Measurements from ENCODE around the gene SMPD1. TPM values are rescaled to one million over a fixed set of nuclear protein-coding genes. Genes with fewer than 3 reads are reported as not detected.

The SMPD1 gene
- total and polyA plus RNA-seq, 2 donors (not counting 1 experiment from before 2014, with no cell fraction given): 18.3 to 30.7 TPM

- TF ChIP-seq CTCF (IDR thresholded peaks at IDR 0.05) (no peak), EZH2 (IDR thresholded peaks at IDR 0.05; ENCODE audit: borderline replicate concordance, insufficient read depth, low read depth, low read length, poor library complexity, severe bottlenecking) (no peak)
- Histone ChIP-seq H3K9me3 (ENCODE audit: control extremely low read depth in 1 of 3, control insufficient read depth in 2 of 3, insufficient read depth in 1 of 3, low read length in 2 of 3) (no peaks in the 10 kb centered on the region), H3K27me3 (replicated peaks in 1 of 4; ENCODE audit: control extremely low read depth in 1 of 4, control insufficient read depth in 3 of 4, insufficient read depth in 4 of 4, low read length in 3 of 4) (peaks cover 0 to 11% (median 10%) of the 10 kb centered on the region in 4 experiments), H3K4me1 (ENCODE audit: control insufficient read depth in 2 of 2, insufficient read depth in 2 of 2, low read length in 2 of 2) (no peaks in the 10 kb centered on the region), H3K9ac (ENCODE audit: low read length) (no peak overlapping the region), H2AFZ (ENCODE audit: insufficient read depth, low read depth, low read length, poor library complexity, severe bottlenecking) (no peak overlapping the region), H3K4me3 (ENCODE audit: control extremely low read depth in 1 of 5, extremely low read depth in 1 of 5, insufficient read depth in 1 of 5, low read depth in 2 of 5, low read length in 4 of 5) (no peak overlapping the region), H3K27ac (ENCODE audit: low read length in 2 of 2) (no peak overlapping the region), H3K4me2 (replicated peaks; ENCODE audit: low read depth, low read length, poor library complexity, severe bottlenecking) (no peak overlapping the region), H3K36me3 (replicated peaks in 1 of 2; ENCODE audit: control extremely low read depth in 1 of 2, control insufficient read depth in 1 of 2, extremely low read depth in 1 of 2, insufficient read depth in 2 of 2, low read length in 1 of 2) (no peaks in the 10 kb centered on the region), H3K79me2 (ENCODE audit: control insufficient read depth, insufficient read depth, low read length) (no peaks in the 10 kb centered on the region), H4K20me1 (ENCODE audit: control insufficient read depth, insufficient read depth, low read length, poor library complexity, severe bottlenecking) (no peaks in the 10 kb centered on the region)
- Mint-ChIP-seq H3K27me3 (peaks cover 31% of the 10 kb centered on the region), H3K4me3 (no peak overlapping the region), H3K27ac (no peak overlapping the region), H3K9me3 (ENCODE audit: insufficient read depth) (no peaks in the 10 kb centered on the region), H3K4me1 (no peaks in the 10 kb centered on the region)
- ChIA-PET POLR2A (no interaction called here), CTCF (interaction anchor here (1.3 to 2.4 kb wide), 4 partner anchors 10 to 49 kb away, joined by 4 to 12 read pairs (median 5); no protein-coding TSS in a partner anchor)
- intact Hi-C loops (cut with micrococcal nuclease): no loop called here
- DNase-seq (no peak), ATAC-seq (ENCODE audit: low read depth) (no peak)
These were observed 37.2 kb downstream of the SMPD1 start for GRCh38 chr11:6427516-6427915.

GRCh38 chr11:6431861-6432260 lies 41.6 kb downstream of the SMPD1 start:
- H3K4me2 ChIP-seq (replicated peaks; ENCODE audit: low read depth, low read length, poor library complexity, severe bottlenecking): no peak overlapping the region
- H3K9me3 ChIP-seq (ENCODE audit: control extremely low read depth in 1 of 3, control insufficient read depth in 2 of 3, insufficient read depth in 1 of 3, low read length in 2 of 3): no peaks in the 10 kb centered on the region
- ChIA-PET POLR2A (no interaction called here), CTCF (interaction anchor here (3.2 kb wide), 1 partner anchor 53 kb away, joined by 17 read pairs; no protein-coding TSS in a partner anchor)
- no peaks in the 10 kb centered on the region for H3K27me3 Mint-ChIP-seq
- H3K27ac ChIP-seq (ENCODE audit: low read length in 2 of 2): no peak overlapping the region
- no peaks in the 10 kb centered on the region for H3K79me2 ChIP-seq (ENCODE audit: control insufficient read depth, insufficient read depth, low read length)
- peaks cover 7 to 11% of the 10 kb centered on the region in 2 donors for H3K4me1 ChIP-seq (ENCODE audit: control insufficient read depth in 2 of 2, insufficient read depth in 2 of 2, low read length in 2 of 2)
- no peaks in the 10 kb centered on the region for H3K27me3 ChIP-seq (replicated peaks in 1 of 4; ENCODE audit: control extremely low read depth in 1 of 4, control insufficient read depth in 3 of 4, insufficient read depth in 4 of 4, low read length in 3 of 4)
- no peak overlapping the region for H2AFZ ChIP-seq (ENCODE audit: insufficient read depth, low read depth, low read length, poor library complexity, severe bottlenecking)
- H3K9ac ChIP-seq (ENCODE audit: low read length): no peak overlapping the region
- no peak overlapping the region for H3K4me3 Mint-ChIP-seq
- intact Hi-C loops (cut with micrococcal nuclease): no loop called here
- no peaks in the 10 kb centered on the region for H3K9me3 Mint-ChIP-seq (ENCODE audit: insufficient read depth)
- H3K36me3 ChIP-seq (replicated peaks in 1 of 2; ENCODE audit: control extremely low read depth in 1 of 2, control insufficient read depth in 1 of 2, extremely low read depth in 1 of 2, insufficient read depth in 2 of 2, low read length in 1 of 2): no peaks in the 10 kb centered on the region
- TF ChIP-seq EZH2 (IDR thresholded peaks at IDR 0.05; ENCODE audit: borderline replicate concordance, insufficient read depth, low read depth, low read length, poor library complexity, severe bottlenecking): no peak
- no peak for TF ChIP-seq CTCF (IDR thresholded peaks at IDR 0.05)
- WGBS (ENCODE audit: insufficient coverage): 91% methylated on average over 3 of the region's 3 CpGs
- peaks cover 12% of the 10 kb centered on the region for H3K4me1 Mint-ChIP-seq
- no peaks in the 10 kb centered on the region for H4K20me1 ChIP-seq (ENCODE audit: control insufficient read depth, insufficient read depth, low read length, poor library complexity, severe bottlenecking)
- no peak for ATAC-seq (ENCODE audit: low read depth)
- H3K27ac Mint-ChIP-seq: no peak overlapping the region
- H3K4me3 ChIP-seq (ENCODE audit: control extremely low read depth in 1 of 5, extremely low read depth in 1 of 5, insufficient read depth in 1 of 5, low read depth in 2 of 5, low read length in 4 of 5): no peak overlapping the region
- no peak for DNase-seq

All from B cell (primary cell).